GM12875 (cell line): ENCODE data around the gene ZBTB16.

Experiments
- H3K4me3 ChIP-seq: one replicate; pipeline ENCODE4 v1.5.1; 2011; ENCODE audit warnings: low read depth, low read length, control low read depth
- TF ChIP-seq, protein P1 (sequence below): IDR thresholded peaks from 2 replicates; pipeline ENCODE4 v1.5.1; 2011; ENCODE audit warnings: low read depth, mild to moderate bottlenecking, control low read depth, inconsistent platforms, low read length, moderate library complexity, borderline replicate concordance; ENCODE audit not compliant: insufficient read depth

Gene ZBTB16

DNA sequence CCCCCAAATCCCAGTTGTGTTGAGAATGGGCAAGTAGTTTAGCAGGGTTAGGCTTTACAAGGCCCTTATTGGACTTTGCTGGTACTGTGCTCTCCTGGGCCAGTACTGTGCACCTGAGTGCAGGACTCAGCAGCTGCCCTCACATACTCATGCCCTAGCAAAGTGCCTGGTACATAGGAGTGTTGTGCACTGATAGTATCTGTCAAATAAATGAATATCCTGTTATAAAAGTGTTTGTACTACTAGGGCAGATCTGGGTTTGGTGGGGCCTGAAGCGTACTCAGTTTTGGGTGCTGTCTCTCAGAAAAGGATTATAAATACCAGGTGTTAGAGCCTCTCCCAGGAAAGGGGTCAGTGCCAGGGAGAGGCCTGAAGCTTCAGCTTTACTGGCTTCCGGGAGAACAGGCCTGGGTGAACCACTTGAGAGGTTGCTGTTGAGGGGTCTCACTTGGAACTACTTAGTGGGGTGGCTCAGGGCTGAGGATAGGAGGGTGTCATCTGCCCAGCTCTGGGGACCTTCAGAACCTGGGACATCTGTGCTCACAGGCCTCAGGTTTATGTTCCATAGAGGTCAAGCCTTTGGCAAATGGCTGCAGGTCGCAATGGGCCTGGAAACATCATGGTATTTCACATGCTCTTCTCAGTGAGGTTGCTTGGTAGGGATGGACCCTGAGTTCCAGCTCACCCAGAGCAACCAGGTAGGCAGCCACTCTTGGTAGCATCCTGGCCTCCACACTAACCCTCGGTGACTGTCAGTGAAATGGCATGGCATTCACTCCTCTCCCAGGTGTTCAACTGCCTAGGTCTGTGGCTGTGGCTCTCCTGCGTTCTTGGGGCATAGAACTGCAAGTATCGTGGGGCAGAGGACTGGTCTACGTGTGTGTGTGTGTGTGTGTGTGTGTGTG lies 106.1 kb downstream of the ZBTB16 start:
- H3K4me3 ChIP-seq, result no peak overlapping the region
- TF ChIP-seq, protein P1, sequence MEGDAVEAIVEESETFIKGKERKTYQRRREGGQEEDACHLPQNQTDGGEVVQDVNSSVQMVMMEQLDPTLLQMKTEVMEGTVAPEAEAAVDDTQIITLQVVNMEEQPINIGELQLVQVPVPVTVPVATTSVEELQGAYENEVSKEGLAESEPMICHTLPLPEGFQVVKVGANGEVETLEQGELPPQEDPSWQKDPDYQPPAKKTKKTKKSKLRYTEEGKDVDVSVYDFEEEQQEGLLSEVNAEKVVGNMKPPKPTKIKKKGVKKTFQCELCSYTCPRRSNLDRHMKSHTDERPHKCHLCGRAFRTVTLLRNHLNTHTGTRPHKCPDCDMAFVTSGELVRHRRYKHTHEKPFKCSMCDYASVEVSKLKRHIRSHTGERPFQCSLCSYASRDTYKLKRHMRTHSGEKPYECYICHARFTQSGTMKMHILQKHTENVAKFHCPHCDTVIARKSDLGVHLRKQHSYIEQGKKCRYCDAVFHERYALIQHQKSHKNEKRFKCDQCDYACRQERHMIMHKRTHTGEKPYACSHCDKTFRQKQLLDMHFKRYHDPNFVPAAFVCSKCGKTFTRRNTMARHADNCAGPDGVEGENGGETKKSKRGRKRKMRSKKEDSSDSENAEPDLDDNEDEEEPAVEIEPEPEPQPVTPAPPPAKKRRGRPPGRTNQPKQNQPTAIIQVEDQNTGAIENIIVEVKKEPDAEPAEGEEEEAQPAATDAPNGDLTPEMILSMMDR, result no peak

DNA sequence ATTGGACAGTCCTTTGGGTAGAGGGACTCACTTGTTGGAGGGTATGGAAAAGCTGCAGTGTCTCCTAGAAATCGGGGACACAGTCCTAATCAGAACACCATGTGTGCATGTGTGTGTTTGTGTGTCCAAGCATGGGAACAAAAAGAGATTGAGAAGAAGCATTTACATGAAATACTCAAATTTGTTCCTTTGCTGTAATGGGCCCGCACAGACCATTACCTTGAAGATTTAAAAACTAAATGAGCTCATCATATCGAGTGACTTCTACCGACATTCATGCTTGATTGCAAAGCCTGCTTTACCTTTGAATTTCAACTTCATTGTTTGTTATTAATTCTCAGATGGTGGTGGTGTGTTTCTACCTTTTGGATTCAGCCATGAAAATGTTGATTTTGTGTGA lies 106.9 kb downstream of the ZBTB16 start:
- no peak overlapping the region for H3K4me3 ChIP-seq
- TF ChIP-seq, protein P1, result no peak

DNA sequence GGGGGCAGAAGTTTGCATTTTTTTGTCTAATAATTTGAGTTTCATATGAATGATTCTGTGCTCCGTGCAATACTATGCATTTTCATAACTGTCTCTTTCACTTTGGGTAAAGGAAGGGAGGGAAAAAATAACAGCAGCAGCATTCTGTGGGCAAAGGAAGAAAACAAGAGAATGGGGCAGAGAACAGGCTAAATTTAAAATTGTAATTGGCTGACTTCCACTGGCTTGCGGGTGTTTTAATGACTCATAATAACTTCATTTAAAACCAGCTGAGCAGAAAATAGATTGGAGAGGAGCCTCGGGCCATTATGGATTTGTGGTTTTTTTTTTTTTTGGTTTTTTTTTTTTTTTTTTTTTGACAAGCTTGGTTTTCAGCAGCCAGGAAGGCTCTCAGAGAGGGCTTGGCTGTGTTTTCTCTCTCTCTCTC lies 107.4 kb downstream of the ZBTB16 start:
- TF ChIP-seq, protein P1, result no peak
- H3K4me3 ChIP-seq, result no peak overlapping the region

DNA sequence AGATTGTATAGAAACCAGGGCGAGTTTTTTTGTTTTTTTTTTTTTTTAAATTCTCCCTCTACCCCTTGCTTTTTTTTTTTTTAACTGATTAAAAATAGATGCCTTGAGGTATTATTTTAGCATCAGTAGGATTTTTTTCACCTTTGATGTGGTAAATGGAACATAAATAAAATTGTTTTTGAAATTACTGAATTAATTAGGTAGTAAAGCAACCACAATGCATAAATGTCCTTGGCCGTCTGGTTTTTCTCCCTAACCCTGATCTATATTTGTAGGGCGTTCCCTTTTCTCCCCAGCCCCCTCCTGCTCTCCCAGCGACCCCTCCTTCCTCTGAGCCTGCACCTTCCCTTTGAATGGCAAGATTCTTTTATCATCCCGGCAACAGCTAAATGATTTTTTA lies 107.8 kb downstream of the ZBTB16 start:
- no peak overlapping the region for H3K4me3 ChIP-seq
- TF ChIP-seq, protein P1, result no peak

DNA sequence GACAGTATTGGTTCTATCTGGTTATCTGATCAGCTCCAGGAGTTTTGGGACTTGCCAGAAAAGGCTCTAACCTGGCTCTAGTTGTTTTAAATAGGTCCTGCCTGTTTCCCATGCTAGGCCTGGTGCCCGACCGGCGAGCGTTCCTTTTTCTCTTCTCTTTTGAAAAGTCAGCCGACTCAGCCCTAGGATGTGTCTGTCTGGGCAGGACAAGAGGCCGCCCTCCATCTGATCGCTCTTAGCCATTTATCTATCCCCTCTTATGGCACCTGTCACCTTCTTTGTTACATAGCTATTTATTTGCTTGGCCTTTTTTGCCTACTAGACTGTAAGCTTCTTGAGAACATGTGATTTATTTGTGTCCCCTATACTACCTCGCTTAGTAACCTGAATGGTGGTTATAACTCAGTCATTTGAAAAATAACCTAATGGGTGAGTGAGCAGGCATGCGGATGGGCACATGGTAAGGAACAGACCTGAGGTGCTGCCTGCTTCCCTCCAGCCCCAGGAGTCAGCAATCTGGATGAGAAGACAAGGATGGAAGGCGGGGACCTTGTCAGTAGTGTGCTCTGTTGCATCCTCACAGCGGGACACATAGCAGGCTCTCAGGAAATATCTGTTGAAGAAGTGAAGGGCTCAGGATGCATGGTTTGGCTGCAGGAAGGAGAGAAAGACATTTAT lies 108.4 kb downstream of the ZBTB16 start:
- no peak overlapping the region for H3K4me3 ChIP-seq
- TF ChIP-seq, protein P1, result no peak

DNA sequence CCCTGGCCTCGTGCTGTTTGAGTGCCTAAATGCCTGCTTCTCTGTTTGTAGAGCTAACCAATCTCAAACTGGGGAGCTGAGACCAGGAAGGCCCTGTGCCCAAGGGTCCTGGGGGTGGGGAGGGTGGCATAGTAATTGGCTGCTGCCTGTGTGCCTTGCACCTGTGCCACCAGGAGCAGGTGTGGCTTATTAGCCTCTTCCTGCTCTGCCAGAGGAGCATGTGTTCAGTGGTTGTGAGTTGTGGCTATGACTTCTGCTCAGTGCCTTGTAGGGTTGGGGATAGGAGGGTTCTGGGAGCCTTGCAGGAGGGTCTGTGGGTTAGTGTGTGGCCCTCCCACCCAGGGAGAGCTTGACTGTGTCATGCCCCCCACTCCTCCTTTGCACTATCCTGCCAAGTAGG lies 109.2 kb downstream of the ZBTB16 start:
- TF ChIP-seq, protein P1, result no peak
- H3K4me3 ChIP-seq, result no peak overlapping the region
